HL-60 (cell line): Measurements from ENCODE around the gene LRRC4C.
"Not testable (repeated sequence)": the region's sequence is repeated elsewhere in the genome, so short reads cannot be mapped to it uniquely, and the experiment has no call there.

ENCODE experiments used
- GABPA ChIP-seq: IDR thresholded peaks from 2 replicates; pipeline ENCODE4 v1.6.1; 2012; ENCODE audit warnings: low read depth
- POLR2AphosphoS5 ChIP-seq: IDR thresholded peaks from 2 replicates; pipeline ENCODE4 v1.6.1; 2012; ENCODE audit warnings: low read depth
- TF ChIP-seq, protein P1 (sequence below): IDR thresholded peaks from one replicate; pipeline ENCODE4 v1.5.1; 2011; ENCODE audit warnings: low read length, control low read depth, inconsistent platforms; ENCODE audit not compliant: insufficient read depth
- TF ChIP-seq, protein P2 (sequence below): IDR thresholded peaks from 2 replicates; pipeline ENCODE4 v1.6.1; 2012; ENCODE audit warnings: low read depth; ENCODE audit not compliant: insufficient replicate concordance

DNA sequence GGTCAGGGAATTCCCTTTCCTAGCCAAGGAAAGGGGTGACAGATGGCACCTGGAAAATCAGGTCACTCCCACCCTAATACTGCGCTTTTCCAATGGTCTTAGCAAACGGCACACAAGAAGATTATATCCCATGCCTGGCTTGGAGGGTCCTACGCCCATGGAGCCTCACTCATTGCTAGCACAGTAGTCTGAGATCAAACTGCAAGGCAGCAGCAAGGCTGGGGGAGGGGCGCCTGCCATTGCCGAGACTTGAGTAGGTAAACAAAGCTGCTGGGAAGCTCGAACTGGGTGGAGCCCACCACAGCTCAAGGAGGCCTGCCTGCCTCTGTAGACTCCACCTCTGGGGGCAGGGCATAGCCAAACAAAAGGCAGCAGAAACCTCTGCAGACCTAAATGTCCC lies 548.7 kb downstream of the LRRC4C start:
- TF ChIP-seq, protein P1, sequence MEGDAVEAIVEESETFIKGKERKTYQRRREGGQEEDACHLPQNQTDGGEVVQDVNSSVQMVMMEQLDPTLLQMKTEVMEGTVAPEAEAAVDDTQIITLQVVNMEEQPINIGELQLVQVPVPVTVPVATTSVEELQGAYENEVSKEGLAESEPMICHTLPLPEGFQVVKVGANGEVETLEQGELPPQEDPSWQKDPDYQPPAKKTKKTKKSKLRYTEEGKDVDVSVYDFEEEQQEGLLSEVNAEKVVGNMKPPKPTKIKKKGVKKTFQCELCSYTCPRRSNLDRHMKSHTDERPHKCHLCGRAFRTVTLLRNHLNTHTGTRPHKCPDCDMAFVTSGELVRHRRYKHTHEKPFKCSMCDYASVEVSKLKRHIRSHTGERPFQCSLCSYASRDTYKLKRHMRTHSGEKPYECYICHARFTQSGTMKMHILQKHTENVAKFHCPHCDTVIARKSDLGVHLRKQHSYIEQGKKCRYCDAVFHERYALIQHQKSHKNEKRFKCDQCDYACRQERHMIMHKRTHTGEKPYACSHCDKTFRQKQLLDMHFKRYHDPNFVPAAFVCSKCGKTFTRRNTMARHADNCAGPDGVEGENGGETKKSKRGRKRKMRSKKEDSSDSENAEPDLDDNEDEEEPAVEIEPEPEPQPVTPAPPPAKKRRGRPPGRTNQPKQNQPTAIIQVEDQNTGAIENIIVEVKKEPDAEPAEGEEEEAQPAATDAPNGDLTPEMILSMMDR = not testable (repeated sequence)
- not testable (repeated sequence) for TF ChIP-seq POLR2AphosphoS5, GABPA
- TF ChIP-seq, protein P2, sequence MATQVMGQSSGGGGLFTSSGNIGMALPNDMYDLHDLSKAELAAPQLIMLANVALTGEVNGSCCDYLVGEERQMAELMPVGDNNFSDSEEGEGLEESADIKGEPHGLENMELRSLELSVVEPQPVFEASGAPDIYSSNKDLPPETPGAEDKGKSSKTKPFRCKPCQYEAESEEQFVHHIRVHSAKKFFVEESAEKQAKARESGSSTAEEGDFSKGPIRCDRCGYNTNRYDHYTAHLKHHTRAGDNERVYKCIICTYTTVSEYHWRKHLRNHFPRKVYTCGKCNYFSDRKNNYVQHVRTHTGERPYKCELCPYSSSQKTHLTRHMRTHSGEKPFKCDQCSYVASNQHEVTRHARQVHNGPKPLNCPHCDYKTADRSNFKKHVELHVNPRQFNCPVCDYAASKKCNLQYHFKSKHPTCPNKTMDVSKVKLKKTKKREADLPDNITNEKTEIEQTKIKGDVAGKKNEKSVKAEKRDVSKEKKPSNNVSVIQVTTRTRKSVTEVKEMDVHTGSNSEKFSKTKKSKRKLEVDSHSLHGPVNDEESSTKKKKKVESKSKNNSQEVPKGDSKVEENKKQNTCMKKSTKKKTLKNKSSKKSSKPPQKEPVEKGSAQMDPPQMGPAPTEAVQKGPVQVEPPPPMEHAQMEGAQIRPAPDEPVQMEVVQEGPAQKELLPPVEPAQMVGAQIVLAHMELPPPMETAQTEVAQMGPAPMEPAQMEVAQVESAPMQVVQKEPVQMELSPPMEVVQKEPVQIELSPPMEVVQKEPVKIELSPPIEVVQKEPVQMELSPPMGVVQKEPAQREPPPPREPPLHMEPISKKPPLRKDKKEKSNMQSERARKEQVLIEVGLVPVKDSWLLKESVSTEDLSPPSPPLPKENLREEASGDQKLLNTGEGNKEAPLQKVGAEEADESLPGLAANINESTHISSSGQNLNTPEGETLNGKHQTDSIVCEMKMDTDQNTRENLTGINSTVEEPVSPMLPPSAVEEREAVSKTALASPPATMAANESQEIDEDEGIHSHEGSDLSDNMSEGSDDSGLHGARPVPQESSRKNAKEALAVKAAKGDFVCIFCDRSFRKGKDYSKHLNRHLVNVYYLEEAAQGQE = not testable (repeated sequence)
